Neural cell (in vitro differentiated cells): ENCODE measurements around the gene ATG7.

Source experiments
- EZH2 ChIP-seq: fragments of 200-600, 300-800 bp; shearing (Covaris generic), sonication (generic); IDR thresholded peaks from 2 replicates; pipeline ENCODE4 v1.6.1; 2014; ENCODE audit warnings: antibody characterized with exemption, low read length, borderline replicate concordance, mild to moderate bottlenecking; ENCODE audit not compliant: insufficient read depth, poor library complexity, severe bottlenecking
- TF ChIP-seq, protein P1 (sequence below): fragments of 450-650 bp; IDR thresholded peaks from 2 replicates; pipeline ENCODE4 v1.5.1; 2014; ENCODE audit warnings: antibody characterized with exemption, mild to moderate bottlenecking, moderate library complexity; ENCODE audit not compliant: poor library complexity, severe bottlenecking

GRCh38 chr3:11507719-11508118 is 235.5 kb downstream of the ATG7 start:
- no peak for TF ChIP-seq EZH2
- TF ChIP-seq, protein P1, sequence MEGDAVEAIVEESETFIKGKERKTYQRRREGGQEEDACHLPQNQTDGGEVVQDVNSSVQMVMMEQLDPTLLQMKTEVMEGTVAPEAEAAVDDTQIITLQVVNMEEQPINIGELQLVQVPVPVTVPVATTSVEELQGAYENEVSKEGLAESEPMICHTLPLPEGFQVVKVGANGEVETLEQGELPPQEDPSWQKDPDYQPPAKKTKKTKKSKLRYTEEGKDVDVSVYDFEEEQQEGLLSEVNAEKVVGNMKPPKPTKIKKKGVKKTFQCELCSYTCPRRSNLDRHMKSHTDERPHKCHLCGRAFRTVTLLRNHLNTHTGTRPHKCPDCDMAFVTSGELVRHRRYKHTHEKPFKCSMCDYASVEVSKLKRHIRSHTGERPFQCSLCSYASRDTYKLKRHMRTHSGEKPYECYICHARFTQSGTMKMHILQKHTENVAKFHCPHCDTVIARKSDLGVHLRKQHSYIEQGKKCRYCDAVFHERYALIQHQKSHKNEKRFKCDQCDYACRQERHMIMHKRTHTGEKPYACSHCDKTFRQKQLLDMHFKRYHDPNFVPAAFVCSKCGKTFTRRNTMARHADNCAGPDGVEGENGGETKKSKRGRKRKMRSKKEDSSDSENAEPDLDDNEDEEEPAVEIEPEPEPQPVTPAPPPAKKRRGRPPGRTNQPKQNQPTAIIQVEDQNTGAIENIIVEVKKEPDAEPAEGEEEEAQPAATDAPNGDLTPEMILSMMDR = no peak
